WI38 (cell line): ENCODE data around the gene CARHSP1.
"Not testable (repeated sequence)": the region's sequence is repeated elsewhere in the genome, so short reads cannot be mapped to it uniquely, and the experiment has no call there.

Source experiments
- H3K4me3 ChIP-seq: 2 replicates; pipeline ENCODE4 v1.5.1; 2011; ENCODE audit warnings: low read depth, mild to moderate bottlenecking, control low read depth, low read length
- CTCF ChIP-seq: IDR thresholded peaks from 2 replicates; pipeline ENCODE4 v1.5.1; 2012; ENCODE audit warnings: low read depth, mild to moderate bottlenecking, control low read depth, low read length

Gene CARHSP1

GRCh38 chr16:8848231-8848938, 20.4 kb downstream of the CARHSP1 start:
- no peak overlapping the region for H3K4me3 ChIP-seq
- no peak for TF ChIP-seq CTCF

GRCh38 chr16:8847623-8848022, 21.2 kb downstream of the CARHSP1 start:
- TF ChIP-seq CTCF = no peak
- no peak overlapping the region for H3K4me3 ChIP-seq

GRCh38 chr16:8847145-8847544, 21.7 kb downstream of the CARHSP1 start:
- no peak overlapping the region for H3K4me3 ChIP-seq
- no peak for TF ChIP-seq CTCF

- no peak overlapping the region for H3K4me3 ChIP-seq
- no peak for TF ChIP-seq CTCF
These were observed 22.3 kb downstream of the CARHSP1 start for GRCh38 chr16:8846401-8846932.

- TF ChIP-seq CTCF = no peak
- H3K4me3 ChIP-seq = no peak overlapping the region
These were observed 23.0 kb downstream of the CARHSP1 start for GRCh38 chr16:8845699-8846298.

- not testable (repeated sequence) for H3K4me3 ChIP-seq
These were observed 25.5 kb downstream of the CARHSP1 start for GRCh38 chr16:8843296-8843695.

- not testable (repeated sequence) for H3K4me3 ChIP-seq
These were observed 26.8 kb downstream of the CARHSP1 start for GRCh38 chr16:8842016-8842415.

- H3K4me3 ChIP-seq = not testable (repeated sequence)
These were observed 31.2 kb downstream of the CARHSP1 start for GRCh38 chr16:8837594-8837993.

GRCh38 chr16:8836797-8837196, 32.0 kb downstream of the CARHSP1 start:
- not testable (repeated sequence) for H3K4me3 ChIP-seq
